GM18951 (cell line): Measurements from ENCODE around the gene WBP2.
"Not testable (repeated sequence)": the region's sequence is repeated elsewhere in the genome, so short reads cannot be mapped to it uniquely, and the experiment has no call there.

Source experiments
- POLR2A ChIP-seq: IDR thresholded peaks from 4 replicates; pipeline ENCODE4 v1.6.1; 2011; ENCODE audit warnings: mild to moderate bottlenecking; ENCODE audit not compliant: insufficient read length, insufficient read depth; ENCODE audit errors: extremely low read depth
- in situ Hi-C: fragments of 300-500 bp; cut with MboI; formaldehyde crosslinking; loops from one replicate; pipeline ENCODE4 v1.12.0; 2022; ENCODE audit warnings: low sequenced_read_pairs, mixed read lengths, inconsistent platforms; ENCODE audit not compliant: unreplicated experiment

Gene WBP2

GRCh38 chr17:75811174-75811573 lies 44.0 kb downstream of the WBP2 start:
- no peak for TF ChIP-seq POLR2A
- in situ Hi-C loops, result no loop called here

- in situ Hi-C loops, result not testable (repeated sequence)
Observed at GRCh38 chr17:75810756-75811155, 44.4 kb downstream of the WBP2 start.

DNA sequence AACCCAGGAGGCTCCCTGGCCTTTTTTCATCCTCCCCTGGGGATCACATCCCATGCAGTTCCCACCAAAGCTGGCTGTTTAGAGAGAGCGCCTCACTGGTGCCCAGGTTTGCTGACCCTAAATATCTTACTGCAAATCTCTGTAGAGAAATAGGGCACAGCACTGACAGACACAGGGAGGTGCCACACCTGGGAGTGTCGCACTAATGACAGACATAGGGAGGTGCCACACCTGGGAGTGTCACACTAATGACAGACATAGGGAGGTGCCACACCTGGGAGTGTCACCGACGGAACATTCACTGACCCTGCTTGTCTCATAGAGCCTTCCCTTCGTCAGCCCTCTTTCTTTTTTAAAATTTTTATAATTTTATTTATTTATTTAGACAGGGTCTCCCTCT lies 44.9 kb downstream of the WBP2 start:
- TF ChIP-seq POLR2A, result no peak
- in situ Hi-C loops, result no loop called here

DNA sequence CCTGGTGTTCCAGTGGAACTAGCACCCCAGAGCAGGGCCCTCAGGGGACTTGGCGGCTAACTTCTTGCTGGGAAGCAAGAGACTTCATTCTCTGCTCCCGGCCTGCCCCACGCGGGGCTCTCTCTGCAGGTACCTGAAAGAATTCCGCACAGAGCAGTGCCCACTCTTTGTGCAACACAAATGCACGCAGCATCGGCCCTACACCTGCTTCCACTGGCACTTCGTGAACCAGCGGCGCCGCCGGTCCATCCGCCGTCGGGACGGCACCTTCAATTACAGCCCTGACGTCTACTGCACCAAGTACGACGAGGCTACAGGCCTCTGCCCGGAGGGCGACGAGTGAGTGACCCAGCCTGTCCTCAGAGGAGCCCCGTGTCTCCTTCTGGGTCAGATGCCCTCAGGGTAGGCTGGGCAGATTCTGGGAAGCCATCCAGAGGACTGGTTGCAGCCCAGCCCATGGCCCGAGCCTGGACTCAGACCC lies 45.5 kb downstream of the WBP2 start:
- in situ Hi-C loops, result no loop called here
- TF ChIP-seq POLR2A, result no peak

DNA sequence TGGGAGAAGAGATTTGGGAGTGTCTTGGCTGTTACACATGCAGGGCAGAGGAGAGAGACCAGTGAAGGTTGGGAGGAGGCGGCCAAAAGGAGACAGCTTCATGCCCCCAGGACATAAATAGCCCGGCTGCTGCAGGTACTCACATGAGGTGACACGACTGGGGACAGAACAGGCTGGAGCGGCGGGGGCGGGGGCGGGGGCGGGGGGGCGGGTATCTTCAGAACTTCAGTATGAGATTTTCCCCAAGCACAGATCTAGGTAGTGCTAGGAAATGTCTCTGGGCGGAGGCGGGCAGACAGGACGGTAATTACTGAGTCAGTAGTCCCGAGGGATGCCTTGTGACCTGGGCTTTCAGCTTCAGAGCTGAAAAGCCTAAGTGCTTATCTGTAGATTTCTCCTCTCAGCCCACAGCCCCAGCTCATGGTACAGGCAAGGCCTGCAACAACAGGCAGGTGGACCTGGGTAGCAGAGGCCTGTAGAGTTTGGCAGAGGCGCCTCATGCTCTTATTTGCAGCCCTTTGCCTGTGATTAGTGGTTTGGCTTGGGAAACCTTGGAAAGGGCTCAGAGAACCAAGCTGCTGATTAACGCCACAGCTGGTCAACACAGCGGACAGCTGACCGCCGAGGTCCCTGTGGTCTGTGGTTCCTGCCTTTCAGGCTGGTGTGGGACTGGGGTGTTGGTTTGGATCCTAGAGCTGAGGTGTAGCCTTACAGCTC lies 46.1 kb downstream of the WBP2 start:
- TF ChIP-seq POLR2A, result no peak

DNA sequence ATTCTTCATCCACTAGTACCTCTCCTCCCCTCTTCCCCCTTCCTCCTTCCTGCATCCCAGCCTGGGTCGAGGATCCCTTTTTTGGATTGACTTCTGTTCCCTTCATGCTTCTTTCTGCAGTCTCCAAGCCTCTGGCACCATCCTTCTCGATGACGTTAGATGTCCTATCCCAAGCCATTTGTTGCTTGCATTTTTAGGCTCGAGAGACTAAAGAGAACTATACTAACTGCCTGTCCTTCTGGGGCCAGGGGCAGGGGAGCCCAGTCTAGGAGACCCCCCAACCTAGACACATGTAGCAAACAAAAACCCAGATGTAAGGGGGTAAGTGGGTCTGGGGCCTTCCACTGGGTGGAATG lies 46.6 kb downstream of the WBP2 start:
- in situ Hi-C loops, result no loop called here
- TF ChIP-seq POLR2A, result no peak

More for the DNA sequence above, 46.1 kb downstream of the WBP2 start:
- in situ Hi-C loops, result no loop called here

DNA sequence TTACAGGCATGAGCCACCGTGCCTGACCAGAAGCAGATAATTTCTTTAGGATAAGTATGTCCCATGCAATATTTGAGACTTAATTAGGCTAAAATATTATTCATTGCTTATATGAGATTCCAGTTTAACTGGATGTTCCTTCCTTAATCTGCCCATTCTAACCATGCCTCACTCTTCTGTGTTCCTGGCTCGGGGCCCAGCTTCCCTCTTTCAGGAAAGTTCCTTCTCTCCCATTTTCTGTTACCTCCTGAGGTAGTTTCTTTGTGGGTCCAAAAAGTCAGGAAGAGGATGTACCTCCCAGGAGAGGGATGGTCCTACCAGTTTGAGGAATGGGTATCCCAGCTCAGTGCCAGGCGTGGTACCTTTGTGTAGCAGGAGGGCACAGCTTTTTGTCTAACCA lies 47.3 kb downstream of the WBP2 start:
- in situ Hi-C loops, result no loop called here
- no peak for TF ChIP-seq POLR2A

DNA sequence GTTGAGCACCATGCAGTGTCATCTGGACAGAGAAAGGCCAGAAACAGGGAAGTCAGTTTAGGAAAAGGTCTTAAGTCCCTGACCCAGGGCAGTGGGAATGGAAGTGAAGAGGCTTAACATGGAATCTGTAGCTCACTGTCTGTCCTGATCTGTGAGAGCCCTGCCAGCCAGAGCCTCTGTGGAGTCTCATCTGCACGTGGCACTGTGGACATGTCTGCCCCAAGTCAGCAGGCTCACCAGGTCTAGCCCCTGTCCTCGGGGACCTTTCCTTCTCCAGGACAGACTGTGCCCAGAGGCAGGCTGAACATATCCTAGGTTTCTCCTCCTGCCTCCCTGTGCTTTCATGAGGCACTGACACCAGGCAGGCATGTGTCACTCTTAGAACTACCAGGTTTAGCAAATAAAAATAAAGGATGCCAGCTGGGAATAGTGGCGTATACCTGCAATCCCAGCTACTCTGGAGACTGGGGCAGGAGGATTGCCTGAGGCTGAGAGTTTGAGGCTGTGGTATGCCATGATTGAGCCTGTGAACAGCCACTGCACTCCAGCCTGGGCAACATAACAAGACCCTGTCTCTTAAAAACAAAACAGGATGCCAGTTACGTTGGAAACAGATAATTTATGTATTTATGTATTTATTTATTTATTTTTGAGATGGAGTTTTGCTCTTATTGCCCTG lies 48.2 kb downstream of the WBP2 start:
- in situ Hi-C loops, result no loop called here
- TF ChIP-seq POLR2A, result no peak

- no peak for TF ChIP-seq POLR2A
- in situ Hi-C loops, result no loop called here
Observed at GRCh38 chr17:75803883-75804282, 51.3 kb downstream of the WBP2 start.

DNA sequence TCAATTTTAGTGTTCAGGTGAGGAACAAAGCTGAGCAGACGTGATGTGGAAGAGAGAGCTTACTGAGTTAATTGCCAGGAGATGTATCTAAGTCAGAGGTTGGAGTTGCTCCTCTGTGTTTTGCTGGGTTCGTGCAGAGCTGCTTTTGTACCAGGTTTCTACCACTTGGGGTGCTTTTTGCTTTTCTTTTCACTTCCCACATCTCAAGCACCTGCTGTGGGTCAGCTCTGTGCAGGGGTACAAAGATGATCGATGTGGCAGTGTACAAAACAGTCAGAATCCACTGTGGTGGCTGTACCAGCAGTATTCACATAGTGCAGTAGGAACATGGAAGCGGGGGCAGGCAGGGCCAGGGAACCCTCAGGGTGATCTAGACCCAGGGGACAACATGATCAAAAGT lies 55.7 kb downstream of the WBP2 start:
- no peak for TF ChIP-seq POLR2A
- in situ Hi-C loops, result no loop called here

GRCh38 chr17:75795820-75796607 lies 59.1 kb downstream of the WBP2 start:
- no peak for TF ChIP-seq POLR2A
- in situ Hi-C loops, result no loop called here
